ENCODE results near the gene SNPH.

DNA sequence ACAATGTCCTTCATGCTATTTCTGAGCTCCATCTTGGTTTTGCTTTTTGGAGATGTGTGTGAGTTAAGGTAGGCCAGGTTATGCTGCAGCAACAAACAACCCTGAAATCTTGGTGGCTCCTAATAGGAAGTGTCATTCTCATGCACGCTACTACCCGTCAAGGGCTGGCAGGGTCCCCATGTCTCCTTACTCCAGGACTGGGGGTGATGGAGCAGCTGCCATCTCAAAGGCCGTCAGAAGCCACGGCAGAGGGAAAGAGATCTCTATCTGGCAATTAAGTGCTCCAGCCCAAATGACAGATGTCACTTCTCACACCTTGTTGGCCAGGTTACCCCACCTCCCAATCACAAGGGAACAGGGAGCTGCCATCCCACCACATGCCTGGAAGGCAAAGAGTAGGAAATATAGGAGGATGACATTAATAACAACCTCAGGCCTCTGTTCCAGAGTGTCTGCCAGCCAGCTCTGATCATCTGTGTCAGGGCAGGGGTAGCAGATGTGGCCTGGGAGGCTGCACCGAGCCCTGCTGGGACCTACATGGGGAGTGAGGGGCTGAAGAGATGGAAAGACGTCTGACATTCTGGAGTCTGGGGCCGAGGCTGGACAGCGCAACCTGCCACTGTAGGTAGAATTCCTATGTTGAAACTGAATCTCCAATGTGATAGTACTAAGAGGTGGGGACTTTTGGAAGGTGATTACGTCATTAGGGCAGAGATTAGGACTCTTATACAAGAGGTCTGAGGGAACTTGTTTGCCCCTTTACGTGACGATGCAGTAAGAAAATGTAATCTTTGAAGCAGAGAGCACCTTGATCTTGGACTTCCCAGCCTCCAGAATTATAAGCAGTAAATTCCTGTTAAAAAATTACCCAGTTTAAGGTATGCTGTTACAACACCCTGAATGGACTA, 67.6 kb downstream of the SNPH start:
- TF ChIP-seq, protein P1, sequence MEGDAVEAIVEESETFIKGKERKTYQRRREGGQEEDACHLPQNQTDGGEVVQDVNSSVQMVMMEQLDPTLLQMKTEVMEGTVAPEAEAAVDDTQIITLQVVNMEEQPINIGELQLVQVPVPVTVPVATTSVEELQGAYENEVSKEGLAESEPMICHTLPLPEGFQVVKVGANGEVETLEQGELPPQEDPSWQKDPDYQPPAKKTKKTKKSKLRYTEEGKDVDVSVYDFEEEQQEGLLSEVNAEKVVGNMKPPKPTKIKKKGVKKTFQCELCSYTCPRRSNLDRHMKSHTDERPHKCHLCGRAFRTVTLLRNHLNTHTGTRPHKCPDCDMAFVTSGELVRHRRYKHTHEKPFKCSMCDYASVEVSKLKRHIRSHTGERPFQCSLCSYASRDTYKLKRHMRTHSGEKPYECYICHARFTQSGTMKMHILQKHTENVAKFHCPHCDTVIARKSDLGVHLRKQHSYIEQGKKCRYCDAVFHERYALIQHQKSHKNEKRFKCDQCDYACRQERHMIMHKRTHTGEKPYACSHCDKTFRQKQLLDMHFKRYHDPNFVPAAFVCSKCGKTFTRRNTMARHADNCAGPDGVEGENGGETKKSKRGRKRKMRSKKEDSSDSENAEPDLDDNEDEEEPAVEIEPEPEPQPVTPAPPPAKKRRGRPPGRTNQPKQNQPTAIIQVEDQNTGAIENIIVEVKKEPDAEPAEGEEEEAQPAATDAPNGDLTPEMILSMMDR (IDR thresholded peaks at IDR 0.05), result no peak
- no peak for TF ChIP-seq POLR2A (IDR thresholded peaks at IDR 0.05)
